ENCODE results near the gene MTHFSD.

DNA sequence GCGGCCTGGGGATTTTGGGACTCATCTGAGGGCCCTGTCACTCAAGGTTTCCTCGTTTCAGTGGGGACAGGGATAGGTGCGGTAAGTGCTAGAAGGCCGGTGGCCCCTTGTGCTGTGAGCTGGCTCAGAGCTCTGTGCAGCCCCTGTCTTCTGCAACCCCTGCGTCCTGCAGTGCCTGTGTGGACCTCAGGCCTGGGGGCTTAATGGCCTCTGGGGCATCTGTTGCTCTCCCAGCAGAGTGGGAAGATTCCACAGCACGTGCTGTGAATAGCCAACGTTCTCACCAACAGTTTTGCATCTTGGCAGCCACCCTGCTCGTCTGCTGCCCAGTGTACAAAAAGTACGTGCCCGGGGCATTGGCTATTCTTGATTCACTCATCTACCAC, 16.5 kb upstream of the MTHFSD start:
- TF ChIP-seq ZNF138 (CRISPR knock-in tag; conservative IDR thresholded peaks at IDR 0.05) (no peak), CTCF (IDR thresholded peaks at IDR 0.05) (no peak), PRRX2 (CRISPR knock-in tag; IDR thresholded peaks at IDR 0.05) (no peak), HMGXB4 (CRISPR knock-in tag; IDR thresholded peaks at IDR 0.05) (no peak), CREB1 (CRISPR knock-in tag; IDR thresholded peaks at IDR 0.05) (no peak), ZNF532 (CRISPR knock-in tag; IDR thresholded peaks at IDR 0.05; ENCODE audit: borderline replicate concordance) (no peak), MAX (CRISPR knock-in tag; IDR thresholded peaks at IDR 0.05) (no peak), JUN (CRISPR knock-in tag; IDR thresholded peaks at IDR 0.05) (no peak), KAT7 (CRISPR knock-in tag; IDR thresholded peaks at IDR 0.05; ENCODE audit: borderline replicate concordance) (no peak), MXD4 (CRISPR knock-in tag; IDR thresholded peaks at IDR 0.05; ENCODE audit: borderline replicate concordance) (no peak)
- TF ChIP-seq, protein P1, sequence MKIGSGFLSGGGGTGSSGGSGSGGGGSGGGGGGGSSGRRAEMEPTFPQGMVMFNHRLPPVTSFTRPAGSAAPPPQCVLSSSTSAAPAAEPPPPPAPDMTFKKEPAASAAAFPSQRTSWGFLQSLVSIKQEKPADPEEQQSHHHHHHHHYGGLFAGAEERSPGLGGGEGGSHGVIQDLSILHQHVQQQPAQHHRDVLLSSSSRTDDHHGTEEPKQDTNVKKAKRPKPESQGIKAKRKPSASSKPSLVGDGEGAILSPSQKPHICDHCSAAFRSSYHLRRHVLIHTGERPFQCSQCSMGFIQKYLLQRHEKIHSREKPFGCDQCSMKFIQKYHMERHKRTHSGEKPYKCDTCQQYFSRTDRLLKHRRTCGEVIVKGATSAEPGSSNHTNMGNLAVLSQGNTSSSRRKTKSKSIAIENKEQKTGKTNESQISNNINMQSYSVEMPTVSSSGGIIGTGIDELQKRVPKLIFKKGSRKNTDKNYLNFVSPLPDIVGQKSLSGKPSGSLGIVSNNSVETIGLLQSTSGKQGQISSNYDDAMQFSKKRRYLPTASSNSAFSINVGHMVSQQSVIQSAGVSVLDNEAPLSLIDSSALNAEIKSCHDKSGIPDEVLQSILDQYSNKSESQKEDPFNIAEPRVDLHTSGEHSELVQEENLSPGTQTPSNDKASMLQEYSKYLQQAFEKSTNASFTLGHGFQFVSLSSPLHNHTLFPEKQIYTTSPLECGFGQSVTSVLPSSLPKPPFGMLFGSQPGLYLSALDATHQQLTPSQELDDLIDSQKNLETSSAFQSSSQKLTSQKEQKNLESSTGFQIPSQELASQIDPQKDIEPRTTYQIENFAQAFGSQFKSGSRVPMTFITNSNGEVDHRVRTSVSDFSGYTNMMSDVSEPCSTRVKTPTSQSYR (CRISPR knock-in tag; IDR thresholded peaks at IDR 0.05) = no peak
- TF ChIP-seq, protein P2, sequence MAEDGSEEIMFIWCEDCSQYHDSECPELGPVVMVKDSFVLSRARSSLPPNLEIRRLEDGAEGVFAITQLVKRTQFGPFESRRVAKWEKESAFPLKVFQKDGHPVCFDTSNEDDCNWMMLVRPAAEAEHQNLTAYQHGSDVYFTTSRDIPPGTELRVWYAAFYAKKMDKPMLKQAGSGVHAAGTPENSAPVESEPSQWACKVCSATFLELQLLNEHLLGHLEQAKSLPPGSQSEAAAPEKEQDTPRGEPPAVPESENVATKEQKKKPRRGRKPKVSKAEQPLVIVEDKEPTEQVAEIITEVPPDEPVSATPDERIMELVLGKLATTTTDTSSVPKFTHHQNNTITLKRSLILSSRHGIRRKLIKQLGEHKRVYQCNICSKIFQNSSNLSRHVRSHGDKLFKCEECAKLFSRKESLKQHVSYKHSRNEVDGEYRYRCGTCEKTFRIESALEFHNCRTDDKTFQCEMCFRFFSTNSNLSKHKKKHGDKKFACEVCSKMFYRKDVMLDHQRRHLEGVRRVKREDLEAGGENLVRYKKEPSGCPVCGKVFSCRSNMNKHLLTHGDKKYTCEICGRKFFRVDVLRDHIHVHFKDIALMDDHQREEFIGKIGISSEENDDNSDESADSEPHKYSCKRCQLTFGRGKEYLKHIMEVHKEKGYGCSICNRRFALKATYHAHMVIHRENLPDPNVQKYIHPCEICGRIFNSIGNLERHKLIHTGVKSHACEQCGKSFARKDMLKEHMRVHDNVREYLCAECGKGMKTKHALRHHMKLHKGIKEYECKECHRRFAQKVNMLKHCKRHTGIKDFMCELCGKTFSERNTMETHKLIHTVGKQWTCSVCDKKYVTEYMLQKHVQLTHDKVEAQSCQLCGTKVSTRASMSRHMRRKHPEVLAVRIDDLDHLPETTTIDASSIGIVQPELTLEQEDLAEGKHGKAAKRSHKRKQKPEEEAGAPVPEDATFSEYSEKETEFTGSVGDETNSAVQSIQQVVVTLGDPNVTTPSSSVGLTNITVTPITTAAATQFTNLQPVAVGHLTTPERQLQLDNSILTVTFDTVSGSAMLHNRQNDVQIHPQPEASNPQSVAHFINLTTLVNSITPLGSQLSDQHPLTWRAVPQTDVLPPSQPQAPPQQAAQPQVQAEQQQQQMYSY (CRISPR knock-in tag; IDR thresholded peaks at IDR 0.05) = no peak
- TF ChIP-seq, protein P3, sequence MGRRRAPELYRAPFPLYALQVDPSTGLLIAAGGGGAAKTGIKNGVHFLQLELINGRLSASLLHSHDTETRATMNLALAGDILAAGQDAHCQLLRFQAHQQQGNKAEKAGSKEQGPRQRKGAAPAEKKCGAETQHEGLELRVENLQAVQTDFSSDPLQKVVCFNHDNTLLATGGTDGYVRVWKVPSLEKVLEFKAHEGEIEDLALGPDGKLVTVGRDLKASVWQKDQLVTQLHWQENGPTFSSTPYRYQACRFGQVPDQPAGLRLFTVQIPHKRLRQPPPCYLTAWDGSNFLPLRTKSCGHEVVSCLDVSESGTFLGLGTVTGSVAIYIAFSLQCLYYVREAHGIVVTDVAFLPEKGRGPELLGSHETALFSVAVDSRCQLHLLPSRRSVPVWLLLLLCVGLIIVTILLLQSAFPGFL (CRISPR knock-in tag; IDR thresholded peaks at IDR 0.05; ENCODE audit: borderline replicate concordance) = no peak

Measured in WTC11 (cell line).